ENCODE results near the gene FBXW12.

DNA sequence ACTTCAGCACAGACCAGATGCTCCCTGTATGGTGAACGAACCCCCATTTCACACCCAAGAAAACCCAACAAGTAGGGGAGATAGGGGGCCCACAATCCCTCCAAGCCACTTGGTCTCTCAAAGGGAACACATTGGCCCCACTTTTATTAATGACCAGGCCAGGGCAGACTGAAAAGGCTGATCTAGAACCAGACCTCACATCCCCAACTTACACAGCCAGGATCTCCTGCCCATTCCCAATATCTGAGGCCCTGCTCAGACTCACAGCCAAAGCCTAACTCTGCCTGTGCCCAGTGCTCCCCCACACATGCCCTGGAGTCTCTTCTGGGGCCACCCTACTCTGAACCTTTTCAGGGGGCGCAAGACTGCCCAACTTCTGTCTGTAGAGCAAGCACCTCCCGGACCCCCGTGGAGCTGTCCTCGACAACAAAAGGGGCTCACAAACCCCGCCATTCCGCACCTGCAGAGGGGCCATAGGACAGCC lies 56.1 kb downstream of the FBXW12 start:
- TF ChIP-seq TAF1 (IDR thresholded peaks at IDR 0.05; ENCODE audit: borderline replicate concordance, insufficient read depth, low read length) (no peak), REST (IDR thresholded peaks at IDR 0.05; ENCODE audit: insufficient read depth in 1 of 2, low read depth in 2 of 2, low read length in 2 of 2) (no peak), FOXP2 (optimal IDR thresholded peaks at IDR 0.05; ENCODE audit: borderline replicate concordance, extremely low read depth, extremely low read length, insufficient read depth) (no peak), SIN3A (IDR thresholded peaks at IDR 0.05; ENCODE audit: borderline replicate concordance, insufficient read depth, low read length) (no peak), POLR2AphosphoS5 (IDR thresholded peaks at IDR 0.05; ENCODE audit: low read depth, low read length) (no peak)
